ENCODE data around the gene TRIP10. TPM values are rescaled to one million over a fixed set of nuclear protein-coding genes. Genes with fewer than 3 reads are reported as not detected.

Gene TRIP10
- total and polyA plus RNA-seq, 2 of the 13 experiments (the other 11 are each of a cell fraction or from before 2014, with no cell fraction given), result 32.5 to 33.2 TPM

- TF ChIP-seq DPF2 (CRISPR knock-in tag; IDR thresholded peaks at IDR 0.05; ENCODE audit: borderline replicate concordance, low read depth), result peak; percentile 65; the same call in 1 of the 2 replicates
- TF ChIP-seq ZBTB2 (CRISPR knock-in tag; IDR thresholded peaks at IDR 0.05; ENCODE audit: low read depth), result no peak
- TF ChIP-seq FOSL2 (CRISPR knock-in tag; IDR thresholded peaks at IDR 0.05), result peak; percentile 71
- TF ChIP-seq SRSF9 (IDR thresholded peaks at IDR 0.05; ENCODE audit: borderline replicate concordance, insufficient read depth, low read depth, low read length, poor library complexity, severe bottlenecking), result no peak
- TF ChIP-seq GTF2F1 (IDR thresholded peaks at IDR 0.05; ENCODE audit: low read length), result no peak
- TF ChIP-seq PHF21A (CRISPR knock-in tag; IDR thresholded peaks at IDR 0.05), result peak; percentile 75
- TF ChIP-seq HMG20B (CRISPR knock-in tag; conservative IDR thresholded peaks at IDR 0.05), result peak; percentile 81
- 0 out of 2 replicates have a peak, but pooled peaks have one; percentile 58 for TF ChIP-seq KAT7 (CRISPR knock-in tag; IDR thresholded peaks at IDR 0.05; ENCODE audit: borderline replicate concordance)
- TF ChIP-seq NR2F2 (IDR thresholded peaks at IDR 0.05; ENCODE audit: borderline replicate concordance, low read depth), result peak; percentile 70; the same call in 1 of the 2 replicates
- TF ChIP-seq NFYC (CRISPR knock-in tag; IDR thresholded peaks at IDR 0.05), result no peak; the same call in 1 of the 2 replicates
- TF ChIP-seq ZNF703 (CRISPR knock-in tag; IDR thresholded peaks at IDR 0.05; ENCODE audit: borderline replicate concordance), result no peak
- no peak; the same call in 1 of the 2 replicates for TF ChIP-seq POGK (CRISPR knock-in tag; conservative IDR thresholded peaks at IDR 0.05)
- no peak for TF ChIP-seq NRL (CRISPR knock-in tag; IDR thresholded peaks at IDR 0.05; ENCODE audit: borderline replicate concordance)
- TF ChIP-seq ZNF883 (CRISPR knock-in tag; IDR thresholded peaks at IDR 0.05; ENCODE audit: not compliant biosample characterization), result no peak
- no peak for TF ChIP-seq KAT2B (IDR thresholded peaks at IDR 0.05; ENCODE audit: borderline replicate concordance, low read depth, low read length)
- no peak for TF ChIP-seq POLR2AphosphoS5 (IDR thresholded peaks at IDR 0.05; ENCODE audit: low read depth, low read length)
- peak; percentile 84 for TF ChIP-seq ZNF350 (CRISPR knock-in tag; IDR thresholded peaks at IDR 0.05; ENCODE audit: borderline replicate concordance, low read depth)
- TF ChIP-seq MXD3 (CRISPR knock-in tag; IDR thresholded peaks at IDR 0.05), result no peak
- TF ChIP-seq ELF3 (CRISPR knock-in tag; IDR thresholded peaks at IDR 0.05), result peak; percentile 89
- TF ChIP-seq ZFP91 (CRISPR knock-in tag; IDR thresholded peaks at IDR 0.05; ENCODE audit: borderline replicate concordance), result no peak
- TF ChIP-seq ZNF274 (CRISPR knock-in tag; IDR thresholded peaks at IDR 0.05), result no peak
- TF ChIP-seq ELF1 (CRISPR knock-in tag; IDR thresholded peaks at IDR 0.05), result peak; percentile 48; the same call in 1 of the 2 replicates
- TF ChIP-seq RARA (CRISPR knock-in tag; IDR thresholded peaks at IDR 0.05), result peak; percentile 90
- TF ChIP-seq TSC22D2 (CRISPR knock-in tag; IDR thresholded peaks at IDR 0.05; ENCODE audit: borderline replicate concordance), result no peak
Measured at GRCh38 chr19:6723108-6723618, 16.3 kb upstream of the TRIP10 start (continued).

Measured in HepG2 (cell line).